GM19035 (cell line): Measurements from ENCODE around the gene KRTAP15-1.

Experiments used
- ATAC-seq: cut with Tn5 transposase; IDR thresholded peaks from one replicate; pipeline ENCODE4 v1.9.1; 2021; ENCODE audit not compliant: unreplicated experiment

The KRTAP15-1 gene

GRCh38 chr21:30439975-30440374, at the start of gene KRTAP15-1:
Gene KRTAP15-1, plus strand, starts transcription at chr21:30440275. Its CDS starts 53 bp downstream, at chr21:30440328.
- ATAC-seq: no peak

GRCh38 chr21:30391492-30392025, 48.5 kb upstream of the KRTAP15-1 start:
- ATAC-seq: no peak

GRCh38 chr21:30395731-30396130, 44.3 kb upstream of the KRTAP15-1 start, which contains the start of gene KRTAP13-1:
Gene KRTAP13-1, plus strand, starts transcription at chr21:30396031. Its CDS starts 56 bp downstream, at chr21:30396087.
- no peak for ATAC-seq

GRCh38 chr21:30408782-30409494, 31.1 kb upstream of the KRTAP15-1 start:
- ATAC-seq: no peak

GRCh38 chr21:30415993-30416392, 24.1 kb upstream of the KRTAP15-1 start:
- no peak for ATAC-seq

GRCh38 chr21:30425826-30426225, 14.2 kb upstream of the KRTAP15-1 start, which contains the start of gene KRTAP13-3:
Gene KRTAP13-3, minus strand, starts transcription at chr21:30425926. Its CDS starts 14 bp downstream, at chr21:30425912.
- ATAC-seq: no peak

GRCh38 chr21:30426731-30427130, 13.3 kb upstream of the KRTAP15-1 start:
- ATAC-seq: no peak

- ATAC-seq: no peak
Observed at GRCh38 chr21:30430170-30430655, 9.9 kb upstream of the KRTAP15-1 start, which contains the start of gene KRTAP13-4. Gene KRTAP13-4, plus strand, starts transcription at chr21:30430220. Its CDS starts 56 bp downstream, at chr21:30430276.

- ATAC-seq: peak; percentile 55
Observed at GRCh38 chr21:30434033-30434631, 5.9 kb upstream of the KRTAP15-1 start.

GRCh38 chr21:30437010-30437565, 3.0 kb upstream of the KRTAP15-1 start:
- no peak for ATAC-seq

- ATAC-seq: no peak
Observed at GRCh38 chr21:30443226-30443625, 3.2 kb downstream of the KRTAP15-1 start.

GRCh38 chr21:30444204-30444603, 4.1 kb downstream of the KRTAP15-1 start:
- no peak for ATAC-seq

GRCh38 chr21:30447056-30447455, 7.0 kb downstream of the KRTAP15-1 start:
- ATAC-seq: no peak

- ATAC-seq: no peak
Observed at GRCh38 chr21:30448514-30448913, 8.4 kb downstream of the KRTAP15-1 start.

GRCh38 chr21:30463713-30464112, 23.6 kb downstream of the KRTAP15-1 start:
- ATAC-seq: no peak

- no peak for ATAC-seq
Observed at GRCh38 chr21:30468900-30469714, 29.0 kb downstream of the KRTAP15-1 start.

- ATAC-seq: no peak
Observed at GRCh38 chr21:30478004-30478403, 37.9 kb downstream of the KRTAP15-1 start.

- no peak for ATAC-seq
Observed at GRCh38 chr21:30479259-30479658, 39.2 kb downstream of the KRTAP15-1 start.

- ATAC-seq: no peak
Observed at GRCh38 chr21:30480145-30480544, 40.1 kb downstream of the KRTAP15-1 start, which contains the start of gene KRTAP19-1. Gene KRTAP19-1, minus strand, starts transcription at chr21:30480367. Its CDS starts 50 bp downstream, at chr21:30480317.

GRCh38 chr21:30482130-30482529, 42.1 kb downstream of the KRTAP15-1 start:
- ATAC-seq: no peak
